A673 (cell line): ENCODE data around the gene CASZ1. TPM values are rescaled to one million over a fixed set of nuclear protein-coding genes. Genes with fewer than 3 reads are reported as not detected.

Source experiments
- BruUV-seq: library from RNA; stranded (reverse); fragments of 400-500 nt; replicated peaks from 2 replicates; lab custom pipeline; 2021; lab: Mats Ljungman, UMichigan
- CTCF ChIA-PET: fragments of 300-600 bp; sonication (Branson Sonifier 250); formaldehyde crosslinking; loops from one replicate; lab custom pipeline; 2022; ENCODE audit warnings: antibody characterized with exemption; lab: Charles Lee
- POLR2A ChIA-PET: fragments of 300-600 bp; sonication (Branson Sonifier 250); formaldehyde crosslinking; loops from one replicate; lab custom pipeline; 2022; ENCODE audit warnings: antibody characterized with exemption; ENCODE audit not compliant: low non-redundant PET; lab: Charles Lee
- DNase-seq: peaks from one replicate; pipeline ENCODE4 v3.0.0-alpha.2; 2015; ENCODE audit warnings: low spot score
- H3K27ac ChIP-seq: fragments of 200-600 bp; sonication (generic); 2 replicates; pipeline ENCODE4 v1.5.1; 2016; ENCODE audit warnings: mixed run types, low read depth, mild to moderate bottlenecking, mixed read lengths, antibody characterized with exemption, low read length; ENCODE audit not compliant: poor library complexity, severe bottlenecking
- H3K27me3 ChIP-seq: fragments of 200-600 bp; sonication (generic); replicated peaks from 2 replicates; pipeline ENCODE4 v1.6.1; 2017; ENCODE audit warnings: mixed run types, low read depth, mild to moderate bottlenecking, mixed read lengths, antibody characterized with exemption, low read length; ENCODE audit not compliant: insufficient read depth, poor library complexity
- H3K36me3 ChIP-seq: fragments of 200-600 bp; sonication (generic); 2 replicates; pipeline ENCODE4 v1.6.1; 2016; ENCODE audit warnings: mixed run types, mild to moderate bottlenecking, mixed read lengths, antibody characterized with exemption, low read length; ENCODE audit not compliant: insufficient read depth, poor library complexity, severe bottlenecking
- H3K4me1 ChIP-seq: fragments of 200-600 bp; sonication (generic); 2 replicates; pipeline ENCODE4 v1.6.1; 2017; ENCODE audit warnings: mixed run types, mild to moderate bottlenecking, mixed read lengths, antibody characterized with exemption, low read length; ENCODE audit not compliant: insufficient read depth, poor library complexity, severe bottlenecking
- H3K4me3 ChIP-seq: fragments of 200-600 bp; sonication (generic); 2 replicates; pipeline ENCODE4 v1.5.1; 2016; ENCODE audit warnings: low read depth, mixed run types, mild to moderate bottlenecking, mixed read lengths, low read length; ENCODE audit not compliant: poor library complexity, severe bottlenecking
- H3K9me3 ChIP-seq: fragments of 200-600 bp; sonication (generic); 2 replicates; pipeline ENCODE4 v1.6.1; 2016; ENCODE audit warnings: mixed run types, low read depth, mild to moderate bottlenecking, mixed read lengths, antibody characterized with exemption, low read length; ENCODE audit not compliant: poor library complexity, severe bottlenecking
- EZH2 ChIP-seq: fragments of 200-600 bp; sonication (generic); IDR thresholded peaks from 2 replicates; pipeline ENCODE4 v1.6.1; 2017; ENCODE audit warnings: borderline replicate concordance, low read depth, mild to moderate bottlenecking, mixed read lengths, antibody characterized with exemption, low read length; ENCODE audit not compliant: poor library complexity, severe bottlenecking
- intact Hi-C: fragments of 100-400 bp; cut with micrococcal nuclease; formaldehyde crosslinking; loops from one replicate; pipeline ENCODE4 v1.10.0; 2022; ENCODE audit not compliant: unreplicated experiment
- total RNA-seq: library from RNA; stranded (reverse); gene quantifications from 2 replicates; pipeline ENCODE4 v1.2.3, GENCODE V29; 2021
- TF ChIP-seq, protein P1 (sequence below): fragments of 300-800, 200-600 bp; sonication (generic); conservative IDR thresholded peaks from 2 replicates; pipeline ENCODE4 v1.5.1; 2017; ENCODE audit warnings: low read depth, mild to moderate bottlenecking, antibody characterized with exemption, low read length, moderate library complexity, mixed read lengths

Gene CASZ1
- total RNA-seq, 1 experiment from 2014 or later, result 1.9 TPM

DNA sequence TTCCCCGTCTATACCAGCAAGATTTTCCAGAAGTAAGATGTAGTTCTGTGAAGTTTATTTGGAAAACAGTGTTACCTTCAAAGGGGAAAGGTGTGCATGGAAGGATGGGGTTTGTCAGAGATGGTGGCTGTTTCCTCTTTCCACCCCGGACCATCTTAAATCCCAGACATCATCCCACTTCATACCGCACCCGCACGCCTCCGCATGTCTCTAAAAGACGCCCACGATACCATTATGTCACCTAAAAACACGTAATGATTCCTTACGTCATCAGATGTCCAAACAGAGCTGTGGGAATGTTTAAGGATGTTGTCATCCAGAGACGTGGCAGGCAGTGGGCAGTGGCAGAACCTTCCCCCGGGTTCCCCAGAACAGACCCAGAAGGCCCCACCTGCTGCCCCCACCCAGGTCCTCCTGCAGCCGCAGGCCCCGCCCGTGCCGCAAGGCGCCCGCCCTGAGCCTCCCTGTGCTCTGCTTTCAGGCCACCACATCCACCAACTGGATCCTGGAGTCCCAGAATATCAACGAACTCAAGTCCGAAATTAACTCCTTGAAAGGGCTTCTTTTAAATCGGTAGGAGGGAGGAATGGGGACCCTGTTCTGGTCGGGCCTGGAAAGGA, 169.5 kb downstream of the CASZ1 start:
- intact Hi-C loops, result no loop called here
- no peaks in the 10 kb centered on the region for H3K9me3 ChIP-seq
- BruUV-seq, result no TSS peak
- no peaks in the 10 kb centered on the region for H3K27me3 ChIP-seq
- no peak for DNase-seq
- H3K27ac ChIP-seq, result no peak overlapping the region
- no peak overlapping the region for H3K4me3 ChIP-seq
- ChIA-PET CTCF (no interaction called here), POLR2A (no interaction called here)
- no peaks in the 10 kb centered on the region for H3K4me1 ChIP-seq
- no peak for TF ChIP-seq EZH2
- H3K36me3 ChIP-seq, result peaks cover 2% of the 10 kb centered on the region

DNA sequence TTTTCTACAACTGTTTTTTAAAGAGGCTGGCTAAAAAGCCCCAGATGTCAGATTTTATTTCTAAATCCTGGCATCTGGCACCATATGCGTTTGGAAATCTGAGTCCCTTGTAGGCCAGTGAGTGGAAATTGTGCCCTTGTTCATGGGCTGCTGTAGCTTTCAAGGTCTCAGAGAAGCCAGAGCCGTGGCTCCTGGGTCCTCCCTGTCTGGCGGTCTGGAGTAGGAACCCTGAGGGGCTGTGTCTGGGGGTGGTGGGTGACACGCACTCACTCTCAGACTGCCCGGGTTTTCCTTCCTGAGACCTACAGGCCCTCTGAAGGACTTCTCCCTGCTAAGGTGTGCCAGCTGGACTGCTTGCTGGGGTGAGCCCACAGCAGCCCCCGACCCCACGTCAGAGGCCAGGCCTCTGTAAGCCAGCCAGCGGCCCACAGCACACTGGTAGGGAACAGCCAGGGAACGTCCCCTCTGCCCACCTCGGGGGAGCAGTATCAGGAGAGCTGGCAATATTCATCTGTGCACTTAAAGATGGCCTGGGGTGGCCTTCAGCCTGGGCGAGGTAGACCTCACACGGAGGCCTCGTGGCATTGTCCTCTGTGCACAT, 170.2 kb downstream of the CASZ1 start:
- Histone ChIP-seq H3K4me1 (no peaks in the 10 kb centered on the region), H3K36me3 (peaks cover 2% of the 10 kb centered on the region), H3K4me3 (no peak overlapping the region), H3K9me3 (no peaks in the 10 kb centered on the region), H3K27me3 (no peaks in the 10 kb centered on the region), H3K27ac (peak overlapping the region; percentile 54)
- BruUV-seq, result no TSS peak
- POLR2A ChIA-PET, result no interaction called here
- no peak for TF ChIP-seq EZH2
- TF ChIP-seq, protein P1, sequence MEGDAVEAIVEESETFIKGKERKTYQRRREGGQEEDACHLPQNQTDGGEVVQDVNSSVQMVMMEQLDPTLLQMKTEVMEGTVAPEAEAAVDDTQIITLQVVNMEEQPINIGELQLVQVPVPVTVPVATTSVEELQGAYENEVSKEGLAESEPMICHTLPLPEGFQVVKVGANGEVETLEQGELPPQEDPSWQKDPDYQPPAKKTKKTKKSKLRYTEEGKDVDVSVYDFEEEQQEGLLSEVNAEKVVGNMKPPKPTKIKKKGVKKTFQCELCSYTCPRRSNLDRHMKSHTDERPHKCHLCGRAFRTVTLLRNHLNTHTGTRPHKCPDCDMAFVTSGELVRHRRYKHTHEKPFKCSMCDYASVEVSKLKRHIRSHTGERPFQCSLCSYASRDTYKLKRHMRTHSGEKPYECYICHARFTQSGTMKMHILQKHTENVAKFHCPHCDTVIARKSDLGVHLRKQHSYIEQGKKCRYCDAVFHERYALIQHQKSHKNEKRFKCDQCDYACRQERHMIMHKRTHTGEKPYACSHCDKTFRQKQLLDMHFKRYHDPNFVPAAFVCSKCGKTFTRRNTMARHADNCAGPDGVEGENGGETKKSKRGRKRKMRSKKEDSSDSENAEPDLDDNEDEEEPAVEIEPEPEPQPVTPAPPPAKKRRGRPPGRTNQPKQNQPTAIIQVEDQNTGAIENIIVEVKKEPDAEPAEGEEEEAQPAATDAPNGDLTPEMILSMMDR, result no peak
- no peak for DNase-seq
- CTCF ChIA-PET, result no interaction called here
- intact Hi-C loops, result no loop called here

DNA sequence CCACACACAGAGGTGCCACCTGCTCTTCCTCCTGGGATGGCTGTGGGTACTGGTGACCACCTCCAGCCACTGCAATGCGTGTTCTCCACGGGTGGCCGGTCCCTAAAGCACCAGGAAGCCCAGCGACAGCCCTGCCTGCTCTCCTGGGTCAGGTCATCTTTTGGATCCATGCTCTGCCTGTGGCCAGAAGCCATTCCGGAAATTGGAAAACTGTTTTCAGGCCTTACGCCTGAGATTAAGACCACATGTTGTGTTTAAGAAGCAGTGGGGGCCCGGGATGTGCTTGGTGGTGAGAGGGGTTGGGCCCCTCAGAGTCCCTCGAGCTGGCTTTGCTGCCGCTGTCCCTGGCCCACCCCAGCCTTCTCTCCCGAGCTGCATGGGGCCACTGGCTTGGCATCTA, 170.9 kb downstream of the CASZ1 start:
- H3K27ac ChIP-seq, result peak overlapping the region; percentile 54
- H3K9me3 ChIP-seq, result no peaks in the 10 kb centered on the region
- POLR2A ChIA-PET, result no interaction called here
- CTCF ChIA-PET, result no interaction called here
- H3K36me3 ChIP-seq, result peaks cover 2% of the 10 kb centered on the region
- no peak for TF ChIP-seq EZH2
- TF ChIP-seq, protein P1, result no peak
- no peaks in the 10 kb centered on the region for H3K4me1 ChIP-seq
- BruUV-seq, result no TSS peak
- no peaks in the 10 kb centered on the region for H3K27me3 ChIP-seq
- intact Hi-C loops, result no loop called here
- no peak for DNase-seq
- H3K4me3 ChIP-seq, result no peak overlapping the region
